ENCODE measurements around the gene ABITRAM. TPM values are rescaled to one million over a fixed set of nuclear protein-coding genes. Genes with fewer than 3 reads are reported as not detected.

Gene ABITRAM
- total RNA-seq, 4 donors from 2014 or later: 7.1 to 28.1 (median 9.5) TPM

DNA sequence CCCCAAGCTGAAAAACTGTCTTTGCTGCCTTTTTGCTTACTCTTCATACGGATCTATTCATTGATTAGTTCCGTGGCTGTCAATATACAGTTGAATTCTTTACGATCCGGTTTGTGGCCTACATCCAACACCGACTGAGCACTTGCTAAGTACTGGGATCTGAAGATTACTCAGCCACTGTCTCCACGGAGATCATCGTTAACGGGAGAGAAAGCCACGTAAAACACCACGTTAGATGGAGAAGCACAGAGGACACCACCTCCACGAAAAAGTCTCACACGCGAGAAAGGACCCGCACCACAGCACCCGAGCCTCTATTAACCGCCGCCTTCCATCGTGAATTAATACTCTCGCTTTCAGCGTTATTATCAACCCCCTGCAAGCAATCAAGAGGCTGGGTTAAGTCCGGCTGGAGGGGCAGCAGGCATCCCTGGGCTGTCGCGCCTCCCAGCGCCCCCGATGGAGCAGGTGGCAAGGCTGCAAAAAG, 926 bp upstream of the ABITRAM start:
- ATAC-seq: no peak
- peak overlapping the region; percentile 92 to 94 (median 92) for H3K27ac ChIP-seq

GRCh38 chr9:108933718-108934322, 380 bp upstream of the ABITRAM start, which contains the start of gene ELP1:
ELP1 (minus strand) TSS chr9:108934124; CDS start chr9:108931146, 2,978 bp downstream.
- peak; percentile 94 for ATAC-seq
- Histone ChIP-seq H3K4me3 (peak within 1 kb of the TSS; percentile 79 to 90), H3K27ac (peak within 1 kb of the TSS; percentile 92 to 94 (median 92)), H3K4me1 (peaks cover 7 to 32% (median 7%) of the 10 kb centered on the region in 3 donors), H3K36me3 (peaks cover 0 to 26% of the 10 kb centered on the region in 2 donors), H3K9me3 (no peaks in the 10 kb centered on the region), H3K27me3 (no peaks in the 10 kb centered on the region)
- 1% methylated on average over 14 of the region's 48 CpGs; no CpG with 5 or more reads in 1 of the 2 donors for WGBS, 2 donors (ENCODE audit: low coverage in 1 of 2)
- TF ChIP-seq, protein P1, sequence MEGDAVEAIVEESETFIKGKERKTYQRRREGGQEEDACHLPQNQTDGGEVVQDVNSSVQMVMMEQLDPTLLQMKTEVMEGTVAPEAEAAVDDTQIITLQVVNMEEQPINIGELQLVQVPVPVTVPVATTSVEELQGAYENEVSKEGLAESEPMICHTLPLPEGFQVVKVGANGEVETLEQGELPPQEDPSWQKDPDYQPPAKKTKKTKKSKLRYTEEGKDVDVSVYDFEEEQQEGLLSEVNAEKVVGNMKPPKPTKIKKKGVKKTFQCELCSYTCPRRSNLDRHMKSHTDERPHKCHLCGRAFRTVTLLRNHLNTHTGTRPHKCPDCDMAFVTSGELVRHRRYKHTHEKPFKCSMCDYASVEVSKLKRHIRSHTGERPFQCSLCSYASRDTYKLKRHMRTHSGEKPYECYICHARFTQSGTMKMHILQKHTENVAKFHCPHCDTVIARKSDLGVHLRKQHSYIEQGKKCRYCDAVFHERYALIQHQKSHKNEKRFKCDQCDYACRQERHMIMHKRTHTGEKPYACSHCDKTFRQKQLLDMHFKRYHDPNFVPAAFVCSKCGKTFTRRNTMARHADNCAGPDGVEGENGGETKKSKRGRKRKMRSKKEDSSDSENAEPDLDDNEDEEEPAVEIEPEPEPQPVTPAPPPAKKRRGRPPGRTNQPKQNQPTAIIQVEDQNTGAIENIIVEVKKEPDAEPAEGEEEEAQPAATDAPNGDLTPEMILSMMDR (IDR thresholded peaks at IDR 0.05): peak in 2 of 4 experiments; percentile 47 to 48
- no peak for TF ChIP-seq EP300 (IDR thresholded peaks at IDR 0.05)
- peak in 1 of 2 donors; percentile 32 for TF ChIP-seq POLR2A (IDR thresholded peaks at IDR 0.05)
- TF ChIP-seq POLR2AphosphoS5 (IDR thresholded peaks at IDR 0.05): peak; percentile 78

More for the DNA sequence above, 926 bp upstream of the ABITRAM start:
- TF ChIP-seq, protein P1 (IDR thresholded peaks at IDR 0.05): no peak
- no peak for TF ChIP-seq POLR2AphosphoS5 (IDR thresholded peaks at IDR 0.05)
- TF ChIP-seq EP300 (IDR thresholded peaks at IDR 0.05): no peak
- TF ChIP-seq POLR2A (IDR thresholded peaks at IDR 0.05): no peak
- WGBS, 2 donors (ENCODE audit: low coverage in 1 of 2): 0% methylated on average over 2 of the region's 25 CpGs
- peaks cover 7 to 32% (median 7%) of the 10 kb centered on the region in 3 donors for H3K4me1 ChIP-seq
- no peaks in the 10 kb centered on the region for H3K9me3 ChIP-seq
- H3K36me3 ChIP-seq: peaks cover 0 to 27% of the 10 kb centered on the region in 2 donors
- H3K4me3 ChIP-seq: peak overlapping the region; percentile 79 to 90
- H3K27me3 ChIP-seq: no peaks in the 10 kb centered on the region

GRCh38 chr9:108937561-108938305, 3.5 kb downstream of the ABITRAM start:
- Histone ChIP-seq H3K9me3 (no peaks in the 10 kb centered on the region), H3K27me3 (no peaks in the 10 kb centered on the region), H3K4me3 (no peak overlapping the region), H3K27ac (no peak overlapping the region), H3K4me1 (peaks cover 4 to 19% (median 7%) of the 10 kb centered on the region in 3 donors), H3K36me3 (peaks cover 0 to 45% of the 10 kb centered on the region in 2 donors)
- 75 to 86% methylated on average over 5 of the region's 5 CpGs for WGBS, 2 donors (ENCODE audit: low coverage in 1 of 2)
- ATAC-seq: no peak
- TF ChIP-seq EP300 (IDR thresholded peaks at IDR 0.05) (no peak), POLR2AphosphoS5 (IDR thresholded peaks at IDR 0.05) (no peak), POLR2A (IDR thresholded peaks at IDR 0.05) (no peak)
- TF ChIP-seq, protein P1 (IDR thresholded peaks at IDR 0.05): no peak

DNA sequence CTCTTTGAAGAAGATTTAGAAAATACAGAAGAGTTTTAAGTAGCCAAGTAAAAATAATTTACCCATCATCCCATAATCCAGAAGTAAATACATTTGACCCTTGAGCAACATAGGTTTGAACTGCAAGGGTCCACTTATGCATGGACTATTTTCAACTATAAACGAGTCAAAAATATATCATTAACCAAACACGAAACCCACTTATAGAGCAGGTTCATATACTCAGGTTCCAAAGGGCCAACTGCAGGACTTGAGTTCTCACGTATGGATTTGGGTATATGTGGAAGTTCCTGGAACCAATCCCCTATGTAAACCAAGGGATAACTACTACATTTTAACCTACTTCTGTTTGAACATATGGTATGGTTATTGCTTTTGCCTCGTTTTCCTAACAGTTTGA, 5.8 kb downstream of the ABITRAM start:
- WGBS, 2 donors (ENCODE audit: low coverage in 1 of 2): 83 to 85% methylated on average over 4 of the region's 4 CpGs
- no peak for TF ChIP-seq POLR2A (IDR thresholded peaks at IDR 0.05)
- no peak for TF ChIP-seq POLR2AphosphoS5 (IDR thresholded peaks at IDR 0.05)
- TF ChIP-seq EP300 (IDR thresholded peaks at IDR 0.05): no peak
- TF ChIP-seq, protein P1 (IDR thresholded peaks at IDR 0.05): no peak
- no peak overlapping the region for H3K4me3 ChIP-seq
- H3K36me3 ChIP-seq: peaks cover 0 to 67% of the 10 kb centered on the region in 2 donors
- H3K4me1 ChIP-seq: peaks cover 0 to 8% (median 5%) of the 10 kb centered on the region in 3 donors
- no peaks in the 10 kb centered on the region for H3K9me3 ChIP-seq
- ATAC-seq: no peak
- H3K27ac ChIP-seq: no peak overlapping the region
- no peaks in the 10 kb centered on the region for H3K27me3 ChIP-seq
